KMS-11 (cell line): ENCODE measurements around the gene CKAP2L.

ENCODE experiments used
- H2AFZ ChIP-seq: fragments of 200-600 bp; sonication (generic); 2 replicates; pipeline ENCODE4 v1.6.1; 2016; ENCODE audit warnings: antibody characterized with exemption, mixed run types, low read depth
- H3K27ac ChIP-seq: fragments of 200-600 bp; sonication (generic); 2 replicates; pipeline ENCODE4 v1.6.1; 2016; ENCODE audit warnings: mild to moderate bottlenecking, mixed run types
- H3K27me3 ChIP-seq: fragments of 200-600 bp; sonication (generic); 2 replicates; pipeline ENCODE4 v1.6.1; 2017; ENCODE audit warnings: mild to moderate bottlenecking, low read depth, mixed run types, moderate library complexity; ENCODE audit not compliant: insufficient read depth
- H3K36me3 ChIP-seq: fragments of 200-600 bp; sonication (generic); 2 replicates; pipeline ENCODE4 v1.6.1; 2017; ENCODE audit warnings: mild to moderate bottlenecking, mixed run types; ENCODE audit not compliant: insufficient read depth
- H3K4me1 ChIP-seq: fragments of 200-600 bp; sonication (generic); 2 replicates; pipeline ENCODE4 v1.6.1; 2016; ENCODE audit warnings: mild to moderate bottlenecking, low read depth, mixed run types; ENCODE audit not compliant: poor library complexity, severe bottlenecking
- H3K4me2 ChIP-seq: fragments of 200-600 bp; sonication (generic); 2 replicates; pipeline ENCODE4 v1.7.0; 2016; ENCODE audit warnings: mild to moderate bottlenecking, mixed run types
- H3K4me3 ChIP-seq: fragments of 200-600 bp; sonication (generic); IDR thresholded peaks from 2 replicates; pipeline ENCODE4 v1.6.1; 2017; ENCODE audit warnings: low read depth, low read length, mixed read lengths; ENCODE audit not compliant: insufficient read depth
- H3K79me2 ChIP-seq: fragments of 200-600 bp; sonication (generic); 2 replicates; pipeline ENCODE4 v1.6.1; 2016; ENCODE audit warnings: low read depth, mixed run types; ENCODE audit not compliant: insufficient read depth
- H3K9ac ChIP-seq: fragments of 200-600 bp; sonication (generic); 2 replicates; pipeline ENCODE4 v1.6.1; 2016; ENCODE audit warnings: mild to moderate bottlenecking, mixed run types
- H4K20me1 ChIP-seq: fragments of 200-600 bp; sonication (generic); 2 replicates; pipeline ENCODE4 v1.6.1; 2016; ENCODE audit warnings: mild to moderate bottlenecking, mixed run types; ENCODE audit not compliant: insufficient read depth
- CTCF ChIP-seq: fragments of 200-600 bp; sonication (generic); conservative IDR thresholded peaks from 2 replicates; pipeline ENCODE4 v1.6.1; 2017; ENCODE audit warnings: low read depth, mild to moderate bottlenecking, antibody characterized with exemption, low read length, moderate library complexity, mixed read lengths

The CKAP2L gene

DNA sequence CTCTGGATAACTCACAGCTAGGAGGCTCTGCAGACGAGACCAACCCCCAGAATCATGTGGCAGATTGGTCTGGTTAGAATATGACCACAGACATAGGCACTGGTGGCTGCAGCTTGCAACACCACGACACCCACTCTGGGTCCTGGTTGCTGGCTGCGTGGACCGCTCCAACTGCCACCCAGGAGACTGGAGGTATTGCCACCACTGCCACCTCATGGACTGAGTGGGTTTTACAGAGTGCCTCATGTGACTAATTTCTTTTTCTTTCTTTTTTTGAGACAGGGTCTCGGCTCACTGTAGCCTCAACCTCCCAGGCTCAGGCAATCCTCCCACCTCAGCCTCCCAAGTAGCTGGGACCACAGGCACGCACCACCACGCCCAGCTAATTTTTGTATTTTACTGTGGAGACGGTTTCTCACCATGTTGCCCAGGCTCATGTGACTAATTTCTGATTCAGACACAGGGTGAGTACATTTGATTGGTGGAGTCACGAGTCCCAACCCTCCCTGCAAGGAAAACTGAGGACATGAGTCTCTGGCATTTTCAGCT lies 73.5 kb downstream of the CKAP2L start:
- Histone ChIP-seq H3K27ac (no peak overlapping the region), H3K9ac (no peak overlapping the region), H3K4me3 (no peak overlapping the region), H3K36me3 (no peaks in the 10 kb centered on the region), H3K4me2 (no peak overlapping the region; the same call in 1 of the 2 replicates), H4K20me1 (no peaks in the 10 kb centered on the region), H3K27me3 (no peaks in the 10 kb centered on the region), H2AFZ (peak overlapping the region; percentile 54; the same call in 1 of the 2 replicates), H3K79me2 (no peaks in the 10 kb centered on the region), H3K4me1 (peaks cover 12% of the 10 kb centered on the region)
- TF ChIP-seq CTCF, result peak; percentile 61

DNA sequence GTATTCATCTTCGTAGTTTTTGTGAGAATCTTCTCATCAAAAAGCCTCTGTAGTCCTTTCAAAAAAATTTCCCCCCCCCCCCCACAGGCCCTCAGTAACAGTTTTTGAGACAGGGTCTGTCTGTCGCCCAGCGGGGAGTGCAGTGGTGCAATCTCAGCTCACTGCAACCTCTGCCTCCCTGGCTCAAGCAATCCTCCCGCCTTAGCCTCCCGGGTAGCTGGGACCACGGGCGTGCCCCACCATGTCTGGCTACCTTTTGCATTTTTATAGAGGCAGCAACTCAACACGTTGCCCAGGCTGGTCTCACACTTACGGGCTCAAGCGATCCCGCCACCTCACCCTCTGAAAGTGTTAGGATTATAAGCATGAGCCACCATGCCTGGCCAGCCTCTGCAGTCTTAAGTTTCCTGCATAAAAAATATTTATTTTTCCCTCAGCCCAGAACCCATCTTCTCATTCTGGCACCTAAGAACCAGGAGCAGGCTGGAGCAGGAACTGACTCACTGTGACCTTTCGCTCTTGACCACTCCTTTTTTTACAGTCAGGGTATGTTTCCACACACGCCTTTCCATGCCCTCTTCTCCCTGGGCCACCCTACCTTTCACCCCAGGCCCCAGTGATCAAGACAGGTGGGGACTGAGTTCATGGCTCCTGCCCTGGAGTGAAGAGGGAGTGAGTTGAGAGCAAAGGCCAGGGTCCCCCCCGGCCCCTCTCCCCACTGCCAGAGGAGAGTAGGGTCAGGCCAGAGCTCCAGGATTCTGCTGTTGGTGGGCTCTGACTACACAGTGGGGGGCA lies 76.1 kb downstream of the CKAP2L start:
- Histone ChIP-seq H3K4me2 (no peak overlapping the region), H2AFZ (no peak overlapping the region), H3K36me3 (no peaks in the 10 kb centered on the region)

DNA sequence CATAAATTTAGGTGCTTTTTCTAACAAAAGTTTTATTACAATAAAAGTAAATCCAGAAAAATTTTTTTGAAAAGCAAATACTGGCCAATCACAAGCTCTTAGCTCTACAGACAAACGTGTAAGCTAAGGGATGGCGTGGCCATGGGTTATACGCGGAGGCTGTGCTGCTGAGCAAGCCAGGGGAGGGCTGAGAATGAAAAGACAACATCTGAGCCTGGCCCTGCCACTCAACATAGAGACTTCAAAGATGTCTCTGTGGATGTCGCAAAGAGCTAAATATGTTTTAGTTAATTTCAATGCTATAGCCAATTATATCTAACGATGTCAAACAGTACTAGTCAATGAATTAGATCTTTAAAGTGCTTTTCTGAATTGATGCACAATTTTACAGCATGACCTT lies 76.9 kb downstream of the CKAP2L start:
- TF ChIP-seq CTCF, result no peak
- H3K27ac ChIP-seq, result no peak overlapping the region
- no peaks in the 10 kb centered on the region for H3K79me2 ChIP-seq
- no peaks in the 10 kb centered on the region for H3K27me3 ChIP-seq
- H3K36me3 ChIP-seq, result no peaks in the 10 kb centered on the region
- peaks cover 5% of the 10 kb centered on the region for H3K4me1 ChIP-seq
- no peak overlapping the region for H2AFZ ChIP-seq
- no peak overlapping the region for H3K4me3 ChIP-seq
- H3K4me2 ChIP-seq, result no peak overlapping the region
- no peaks in the 10 kb centered on the region for H4K20me1 ChIP-seq
- H3K9ac ChIP-seq, result no peak overlapping the region

More for the DNA sequence above, 76.1 kb downstream of the CKAP2L start:
- no peak overlapping the region for H3K9ac ChIP-seq
- peaks cover 12% of the 10 kb centered on the region for H3K4me1 ChIP-seq
- H4K20me1 ChIP-seq, result no peaks in the 10 kb centered on the region
- H3K27ac ChIP-seq, result no peak overlapping the region
- H3K27me3 ChIP-seq, result no peaks in the 10 kb centered on the region
- H3K79me2 ChIP-seq, result no peaks in the 10 kb centered on the region
- TF ChIP-seq CTCF, result no peak
- no peak overlapping the region for H3K4me3 ChIP-seq
